ENCODE measurements around the gene ZSCAN5C.

GRCh38 chr19:56177564-56178243, 24.4 kb upstream of the ZSCAN5C start:
- TF ChIP-seq, protein P1, sequence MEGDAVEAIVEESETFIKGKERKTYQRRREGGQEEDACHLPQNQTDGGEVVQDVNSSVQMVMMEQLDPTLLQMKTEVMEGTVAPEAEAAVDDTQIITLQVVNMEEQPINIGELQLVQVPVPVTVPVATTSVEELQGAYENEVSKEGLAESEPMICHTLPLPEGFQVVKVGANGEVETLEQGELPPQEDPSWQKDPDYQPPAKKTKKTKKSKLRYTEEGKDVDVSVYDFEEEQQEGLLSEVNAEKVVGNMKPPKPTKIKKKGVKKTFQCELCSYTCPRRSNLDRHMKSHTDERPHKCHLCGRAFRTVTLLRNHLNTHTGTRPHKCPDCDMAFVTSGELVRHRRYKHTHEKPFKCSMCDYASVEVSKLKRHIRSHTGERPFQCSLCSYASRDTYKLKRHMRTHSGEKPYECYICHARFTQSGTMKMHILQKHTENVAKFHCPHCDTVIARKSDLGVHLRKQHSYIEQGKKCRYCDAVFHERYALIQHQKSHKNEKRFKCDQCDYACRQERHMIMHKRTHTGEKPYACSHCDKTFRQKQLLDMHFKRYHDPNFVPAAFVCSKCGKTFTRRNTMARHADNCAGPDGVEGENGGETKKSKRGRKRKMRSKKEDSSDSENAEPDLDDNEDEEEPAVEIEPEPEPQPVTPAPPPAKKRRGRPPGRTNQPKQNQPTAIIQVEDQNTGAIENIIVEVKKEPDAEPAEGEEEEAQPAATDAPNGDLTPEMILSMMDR (IDR thresholded peaks at IDR 0.05): no peak
- TF ChIP-seq POLR2A (IDR thresholded peaks at IDR 0.05): no peak

All from Peyer's patch (tissue), 4 donors.